Cardiac fibroblast (primary cell): ENCODE data around the gene GNG11.

Experiments
- DNase-seq, 2 donors: peaks; one replicate each; pipeline versions ENCODE4 v3.0.0 to v3.0.0-alpha.2; 2010; ENCODE audit warnings: low read depth in 2 of 2
- H3K4me3 ChIP-seq, 2 donors: replicated peaks in 1 of 2; 1 replicate in 1 of 2; 2 replicates in 1 of 2; pipeline ENCODE4 v1.5.1; 2011; ENCODE audit warnings: low read depth in 2 of 2, low read length in 2 of 2, mild to moderate bottlenecking in 2 of 2, moderate library complexity in 1 of 2
- TF ChIP-seq, protein P1 (sequence below): IDR thresholded peaks from one replicate; pipeline ENCODE4 v1.5.1; 2011; ENCODE audit warnings: low read depth, mild to moderate bottlenecking, low read length, inconsistent platforms

The GNG11 gene

DNA sequence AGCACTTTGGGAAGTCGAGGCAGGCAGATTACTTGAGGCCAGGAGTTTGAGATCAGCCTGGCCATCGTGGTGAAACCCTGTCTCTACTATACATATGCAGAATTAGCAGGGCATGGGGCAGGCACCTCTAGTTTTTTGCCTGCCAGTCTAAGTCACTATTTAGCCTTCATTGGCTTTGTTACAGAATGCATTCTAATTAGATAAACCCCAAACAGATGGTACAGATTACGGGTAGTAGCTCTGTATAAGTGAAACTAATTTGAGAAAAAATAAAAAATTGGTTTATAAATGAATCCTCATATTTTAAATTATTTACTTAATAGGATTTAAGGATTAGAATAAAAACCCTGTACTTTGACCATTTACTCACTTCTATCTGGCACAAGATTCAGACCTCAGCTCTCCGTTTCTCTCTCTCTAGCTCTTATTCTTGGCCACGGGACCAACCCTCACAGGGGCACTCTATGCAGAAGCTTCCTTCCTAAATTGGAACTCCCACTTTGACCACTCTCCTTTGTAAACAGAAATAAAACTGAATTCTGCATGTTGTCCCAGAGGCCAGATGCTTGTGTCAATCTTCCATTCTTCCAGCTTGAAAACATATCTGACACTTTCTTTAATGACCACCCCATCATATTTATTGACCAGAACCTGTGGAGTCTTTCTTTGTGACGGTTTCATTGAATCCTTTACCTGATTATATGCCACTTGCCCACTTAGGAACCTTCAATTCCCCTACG, 55.8 kb downstream of the GNG11 start:
- TF ChIP-seq, protein P1, sequence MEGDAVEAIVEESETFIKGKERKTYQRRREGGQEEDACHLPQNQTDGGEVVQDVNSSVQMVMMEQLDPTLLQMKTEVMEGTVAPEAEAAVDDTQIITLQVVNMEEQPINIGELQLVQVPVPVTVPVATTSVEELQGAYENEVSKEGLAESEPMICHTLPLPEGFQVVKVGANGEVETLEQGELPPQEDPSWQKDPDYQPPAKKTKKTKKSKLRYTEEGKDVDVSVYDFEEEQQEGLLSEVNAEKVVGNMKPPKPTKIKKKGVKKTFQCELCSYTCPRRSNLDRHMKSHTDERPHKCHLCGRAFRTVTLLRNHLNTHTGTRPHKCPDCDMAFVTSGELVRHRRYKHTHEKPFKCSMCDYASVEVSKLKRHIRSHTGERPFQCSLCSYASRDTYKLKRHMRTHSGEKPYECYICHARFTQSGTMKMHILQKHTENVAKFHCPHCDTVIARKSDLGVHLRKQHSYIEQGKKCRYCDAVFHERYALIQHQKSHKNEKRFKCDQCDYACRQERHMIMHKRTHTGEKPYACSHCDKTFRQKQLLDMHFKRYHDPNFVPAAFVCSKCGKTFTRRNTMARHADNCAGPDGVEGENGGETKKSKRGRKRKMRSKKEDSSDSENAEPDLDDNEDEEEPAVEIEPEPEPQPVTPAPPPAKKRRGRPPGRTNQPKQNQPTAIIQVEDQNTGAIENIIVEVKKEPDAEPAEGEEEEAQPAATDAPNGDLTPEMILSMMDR, result no peak
- DNase-seq, result no peak
- H3K4me3 ChIP-seq, result no peak overlapping the region
